Upper lobe of left lung (tissue), 6 donors: Measurements from ENCODE around the gene DNAJB4. TPM values are rescaled to one million over a fixed set of nuclear protein-coding genes. Genes with fewer than 3 reads are reported as not detected.

Source experiments
- ATAC-seq, 2 donors: fragments of 200-7000 bp; cut with Tn5 transposase; one replicate each; pipeline ENCODE4 v1.9.1; 2022; ENCODE audit warnings: mild to moderate bottlenecking in 2 of 2, moderate library complexity in 2 of 2; ENCODE audit not compliant: low FRiP score in 2 of 2
- DNase-seq, 2 donors: peaks; one replicate each; pipeline ENCODE4 v3.0.0-alpha.2; 2019 to 2020
- H3K27ac ChIP-seq, 4 donors: fragments of 200-600 bp; sonication (generic); one replicate each; pipeline ENCODE4 v1.5.1; 2016 to 2019
- H3K27me3 ChIP-seq, 4 donors: fragments of 200-600 bp; sonication (generic); one replicate each; pipeline ENCODE4 v1.5.1; 2017 to 2019
- H3K36me3 ChIP-seq, 4 donors: fragments of 200-600 bp; sonication (generic); one replicate each; pipeline ENCODE4 v1.5.1; 2016 to 2019
- H3K4me1 ChIP-seq, 4 donors: fragments of 200-600 bp; sonication (generic); one replicate each; pipeline ENCODE4 v1.5.1; 2018 to 2019
- H3K4me3 ChIP-seq, 4 donors: fragments of 200-600 bp; sonication (generic); one replicate each; pipeline ENCODE4 v1.5.1; 2017 to 2019; ENCODE audit warnings: mild to moderate bottlenecking in 2 of 4, moderate library complexity in 1 of 4
- H3K9me3 ChIP-seq, 4 donors: fragments of 200-600 bp; sonication (generic); one replicate each; pipeline ENCODE4 v1.5.1; 2018 to 2019
- EP300 ChIP-seq, 4 donors: sonication (generic); formaldehyde crosslinking; IDR thresholded peaks; one replicate each; pipeline ENCODE4 v1.5.1; 2017; ENCODE audit warnings: antibody characterized with exemption in 4 of 4, control low read depth in 2 of 4
- POLR2A ChIP-seq, 4 donors: fragments of 450-650 bp; IDR thresholded peaks; one replicate each; pipeline ENCODE4 v1.5.1; 2016 to 2017; ENCODE audit warnings: antibody characterized with exemption in 4 of 4, mild to moderate bottlenecking in 2 of 4
- POLR2AphosphoS5 ChIP-seq, 2 donors: sonication (generic); formaldehyde crosslinking; IDR thresholded peaks; one replicate each; pipeline ENCODE4 v1.5.1; 2017; ENCODE audit warnings: antibody characterized with exemption in 2 of 2
- WGBS, 2 donors: methylation state at CpG; one replicate each; pipeline ENCODE4 v1.1.5; 2017 to 2018; 5-methylcytosine and 5-hydroxymethylcytosine counted together
- total RNA-seq, 6 donors: library from RNA; depleted of rRNA in 4 of 6; stranded (reverse); fragments of >200 nt in 4 of 6; gene quantifications; one replicate each; pipeline versions ENCODE4 v1.1.0 to v1.2.1, GENCODE V29; 2016 to 2021
- TF ChIP-seq, protein P1 (sequence below), 6 experiments: fragments of 450-650 bp in 4 of 6; fragments of 200-600 bp in 2 of 6; sonication (generic) in 2 of 6; IDR thresholded peaks; one replicate each; pipeline ENCODE4 v1.5.1; 2016 to 2019; ENCODE audit warnings: antibody characterized with exemption in 6 of 6
- donor health status: DM: no; HTN: no; CAD: no; lungs with moderate emphysema.
- donor health status: DM: no; HTN: yes; CAD: no; lungs with severe emphysema.

The DNAJB4 gene
- total RNA-seq, 6 donors from 2014 or later, result 20.0 to 49.5 (median 22.0) TPM

GRCh38 chr1:78032996-78033796 lies 28.5 kb downstream of the DNAJB4 start:
- ATAC-seq (no peak), DNase-seq (no peak)
- 66 to 73% methylated on average over 4 of the region's 4 CpGs for WGBS, 2 donors
- Histone ChIP-seq H3K4me1 (peaks cover 0 to 6% (median 0%) of the 10 kb centered on the region in 4 donors), H3K27me3 (no peaks in the 10 kb centered on the region), H3K27ac (no peak overlapping the region), H3K4me3 (no peak overlapping the region), H3K9me3 (no peaks in the 10 kb centered on the region), H3K36me3 (no peaks in the 10 kb centered on the region)
- TF ChIP-seq POLR2AphosphoS5 (IDR thresholded peaks at IDR 0.05), result no peak
- TF ChIP-seq, protein P1, sequence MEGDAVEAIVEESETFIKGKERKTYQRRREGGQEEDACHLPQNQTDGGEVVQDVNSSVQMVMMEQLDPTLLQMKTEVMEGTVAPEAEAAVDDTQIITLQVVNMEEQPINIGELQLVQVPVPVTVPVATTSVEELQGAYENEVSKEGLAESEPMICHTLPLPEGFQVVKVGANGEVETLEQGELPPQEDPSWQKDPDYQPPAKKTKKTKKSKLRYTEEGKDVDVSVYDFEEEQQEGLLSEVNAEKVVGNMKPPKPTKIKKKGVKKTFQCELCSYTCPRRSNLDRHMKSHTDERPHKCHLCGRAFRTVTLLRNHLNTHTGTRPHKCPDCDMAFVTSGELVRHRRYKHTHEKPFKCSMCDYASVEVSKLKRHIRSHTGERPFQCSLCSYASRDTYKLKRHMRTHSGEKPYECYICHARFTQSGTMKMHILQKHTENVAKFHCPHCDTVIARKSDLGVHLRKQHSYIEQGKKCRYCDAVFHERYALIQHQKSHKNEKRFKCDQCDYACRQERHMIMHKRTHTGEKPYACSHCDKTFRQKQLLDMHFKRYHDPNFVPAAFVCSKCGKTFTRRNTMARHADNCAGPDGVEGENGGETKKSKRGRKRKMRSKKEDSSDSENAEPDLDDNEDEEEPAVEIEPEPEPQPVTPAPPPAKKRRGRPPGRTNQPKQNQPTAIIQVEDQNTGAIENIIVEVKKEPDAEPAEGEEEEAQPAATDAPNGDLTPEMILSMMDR (IDR thresholded peaks at IDR 0.05), result no peak

DNA sequence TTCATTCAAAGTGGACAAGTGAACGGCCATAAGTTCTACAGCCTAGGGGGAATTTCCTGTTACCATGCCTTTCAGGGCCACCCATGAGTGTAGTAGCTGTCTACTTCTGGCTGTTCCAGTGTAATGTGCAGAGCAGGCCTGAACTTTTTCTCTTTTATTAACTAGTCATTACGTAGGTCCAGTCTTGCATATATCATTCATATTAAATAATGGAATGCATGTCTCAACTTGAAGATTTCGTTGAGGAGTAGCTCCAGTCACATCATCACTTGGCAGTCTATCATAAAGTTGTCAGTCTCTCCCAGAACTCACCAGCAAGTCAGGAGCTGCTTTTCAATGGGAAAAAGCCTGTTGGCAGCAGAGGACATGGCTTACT lies 29.0 kb downstream of the DNAJB4 start:
- TF ChIP-seq, protein P1 (IDR thresholded peaks at IDR 0.05), result no peak
- no peak for TF ChIP-seq POLR2A (IDR thresholded peaks at IDR 0.05)
- TF ChIP-seq POLR2AphosphoS5 (IDR thresholded peaks at IDR 0.05), result no peak
- no peak for TF ChIP-seq EP300 (IDR thresholded peaks at IDR 0.05)
- Histone ChIP-seq H3K4me3 (no peak overlapping the region), H3K27ac (no peak overlapping the region), H3K36me3 (no peaks in the 10 kb centered on the region), H3K4me1 (peaks cover 0 to 6% (median 0%) of the 10 kb centered on the region in 4 donors), H3K9me3 (no peaks in the 10 kb centered on the region), H3K27me3 (no peaks in the 10 kb centered on the region)
- DNase-seq (no peak), ATAC-seq (no peak)
- 74 to 83% methylated on average over 3 of the region's 3 CpGs for WGBS, 2 donors

DNA sequence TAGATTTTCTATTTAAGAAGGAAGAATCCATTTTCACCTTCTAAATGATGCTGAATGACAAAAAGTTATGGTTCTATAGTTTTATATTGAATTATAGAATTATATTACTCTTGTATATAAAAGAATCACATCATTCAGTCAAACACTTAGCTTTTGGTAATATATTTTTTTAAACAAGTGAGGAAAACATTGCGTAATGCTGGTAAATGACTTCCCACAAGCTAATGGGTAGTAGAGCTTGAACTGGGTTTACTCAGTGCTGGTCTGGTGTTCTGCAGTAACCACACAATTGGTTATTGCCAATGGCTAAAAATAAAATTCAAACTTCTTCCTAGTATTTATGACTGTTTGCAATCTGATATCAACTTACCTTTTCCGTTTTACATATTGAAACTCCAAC lies 30.4 kb downstream of the DNAJB4 start:
- DNase-seq (no peak), ATAC-seq (no peak)
- H3K36me3 ChIP-seq, result no peaks in the 10 kb centered on the region
- H3K4me3 ChIP-seq, result no peak overlapping the region
- H3K27me3 ChIP-seq, result no peaks in the 10 kb centered on the region
- WGBS, 2 donors, result 93 to 95% methylated on average over 2 of the region's 2 CpGs
- TF ChIP-seq, protein P1 (IDR thresholded peaks at IDR 0.05), result no peak
- TF ChIP-seq POLR2A (IDR thresholded peaks at IDR 0.05) (no peak), POLR2AphosphoS5 (IDR thresholded peaks at IDR 0.05) (no peak), EP300 (IDR thresholded peaks at IDR 0.05) (no peak)
- peaks cover 0 to 6% (median 0%) of the 10 kb centered on the region in 4 donors for H3K4me1 ChIP-seq
- no peaks in the 10 kb centered on the region for H3K9me3 ChIP-seq
- H3K27ac ChIP-seq, result no peak overlapping the region

- no peak for TF ChIP-seq POLR2A (IDR thresholded peaks at IDR 0.05)
- TF ChIP-seq, protein P1 (IDR thresholded peaks at IDR 0.05), result no peak
- no peak for TF ChIP-seq POLR2AphosphoS5 (IDR thresholded peaks at IDR 0.05)
- no peak for TF ChIP-seq EP300 (IDR thresholded peaks at IDR 0.05)
- no peak overlapping the region for H3K4me3 ChIP-seq
- H3K27ac ChIP-seq, result no peak overlapping the region
- no peaks in the 10 kb centered on the region for H3K27me3 ChIP-seq
- peaks cover 0 to 6% (median 0%) of the 10 kb centered on the region in 4 donors for H3K4me1 ChIP-seq
- 75 to 78% methylated on average over 5 of the region's 5 CpGs for WGBS, 2 donors
- DNase-seq (no peak), ATAC-seq (no peak)
- H3K9me3 ChIP-seq, result no peaks in the 10 kb centered on the region
- H3K36me3 ChIP-seq, result no peaks in the 10 kb centered on the region
Measured at GRCh38 chr1:78036450-78036849, 31.7 kb downstream of the DNAJB4 start.

DNA sequence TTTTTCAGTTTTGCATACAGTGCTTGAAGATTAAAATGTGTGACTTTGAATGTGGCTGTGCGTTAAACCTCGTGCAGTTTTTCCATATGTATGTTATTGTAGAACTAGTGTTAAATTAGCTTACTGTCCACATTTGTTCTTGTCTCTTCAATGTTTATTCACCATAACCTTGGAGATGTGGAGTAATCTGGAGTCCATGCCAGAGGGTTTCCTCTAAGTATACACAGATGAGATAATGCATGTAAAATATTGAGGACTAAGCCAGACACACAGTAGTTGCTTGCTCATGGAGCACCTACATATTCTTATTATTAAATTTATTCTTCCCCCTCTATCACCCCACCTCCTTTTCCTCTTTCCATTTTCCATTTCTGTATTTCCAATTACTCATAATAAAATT lies 33.3 kb downstream of the DNAJB4 start:
- Histone ChIP-seq H3K27ac (no peak overlapping the region), H3K4me3 (no peak overlapping the region), H3K4me1 (peaks cover 0 to 6% (median 0%) of the 10 kb centered on the region in 4 donors), H3K27me3 (no peaks in the 10 kb centered on the region), H3K36me3 (no peaks in the 10 kb centered on the region), H3K9me3 (no peaks in the 10 kb centered on the region)
- ATAC-seq (no peak), DNase-seq (no peak)
- no peak for TF ChIP-seq EP300 (IDR thresholded peaks at IDR 0.05)
- TF ChIP-seq, protein P1 (IDR thresholded peaks at IDR 0.05), result no peak
- TF ChIP-seq POLR2AphosphoS5 (IDR thresholded peaks at IDR 0.05), result no peak
- TF ChIP-seq POLR2A (IDR thresholded peaks at IDR 0.05), result no peak
- WGBS, 2 donors, result 46 to 55% methylated on average over 2 of the region's 2 CpGs
